Gastrocnemius medialis (tissue), 4 donors: Measurements from ENCODE around the gene MEIKIN.

Experiments
- CTCF ChIP-seq, 5 experiments: fragments of 450-650 bp in 3 of 5; fragments of 200-600 bp in 2 of 5; sonication (generic) in 2 of 5; IDR thresholded peaks in 4 of 5; conservative IDR thresholded peaks in 1 of 5; 1 replicate in 4 of 5; 2 replicates in 1 of 5; pipeline ENCODE4 v1.5.1; 2016 to 2019; ENCODE audit warnings: antibody characterized with exemption in 5 of 5, mild to moderate bottlenecking in 3 of 5, moderate library complexity in 3 of 5
- POLR2A ChIP-seq, 2 donors: fragments of 450-650 bp; IDR thresholded peaks; one replicate each; pipeline ENCODE4 v1.6.1; 2017; ENCODE audit warnings: antibody characterized with exemption in 2 of 2, mild to moderate bottlenecking in 2 of 2, moderate library complexity in 2 of 2

- no peak for TF ChIP-seq POLR2A (IDR thresholded peaks at IDR 0.05)
- TF ChIP-seq CTCF (IDR thresholded peaks at IDR 0.05 in 4 of 5, conservative IDR thresholded peaks at IDR 0.05 in 1 of 5), result no peak
These were observed 120.0 kb downstream of the MEIKIN start for GRCh38 chr5:131825404-131826013.
